ENCODE results near the gene CDK5R2.

The CDK5R2 gene

DNA sequence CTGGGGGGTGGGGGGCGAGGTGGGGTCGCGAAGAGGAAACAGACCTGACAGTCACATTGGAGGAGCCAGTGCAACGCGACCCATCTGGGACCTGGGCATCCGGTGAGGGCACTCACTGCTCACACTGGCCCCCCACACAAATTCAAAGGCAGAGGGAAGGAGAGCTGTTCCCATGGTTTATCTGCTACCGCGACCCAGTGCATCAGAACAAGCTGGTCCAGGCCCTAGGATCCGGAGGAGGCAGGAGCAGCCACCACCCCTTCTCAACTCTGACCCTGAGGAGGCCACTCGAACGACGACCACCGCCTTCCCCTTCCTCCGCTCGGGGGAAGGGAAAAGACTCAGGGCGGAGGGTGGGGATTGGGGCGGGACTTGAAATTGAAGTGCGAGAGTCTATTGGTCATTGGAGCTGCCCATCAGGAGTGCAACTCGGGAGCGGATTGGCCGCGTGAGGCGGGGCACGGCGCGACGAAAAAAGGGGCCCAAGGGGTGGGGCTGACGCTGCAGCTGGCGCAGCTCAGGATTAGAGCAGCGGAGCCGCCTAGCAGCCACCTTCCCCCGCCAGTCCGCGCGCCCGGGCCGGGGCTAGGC is at the start of gene CDK5R2:
Gene CDK5R2 (plus strand): TSS at position 526 of the 591 bp plus-strand sequence. CDS start 155 bp downstream, outside the sequence.
- in situ Hi-C loops (cut with MboI; ENCODE audit: low sequenced_read_pairs, unreplicated experiment), result no loop called here
- TF ChIP-seq, protein P1, sequence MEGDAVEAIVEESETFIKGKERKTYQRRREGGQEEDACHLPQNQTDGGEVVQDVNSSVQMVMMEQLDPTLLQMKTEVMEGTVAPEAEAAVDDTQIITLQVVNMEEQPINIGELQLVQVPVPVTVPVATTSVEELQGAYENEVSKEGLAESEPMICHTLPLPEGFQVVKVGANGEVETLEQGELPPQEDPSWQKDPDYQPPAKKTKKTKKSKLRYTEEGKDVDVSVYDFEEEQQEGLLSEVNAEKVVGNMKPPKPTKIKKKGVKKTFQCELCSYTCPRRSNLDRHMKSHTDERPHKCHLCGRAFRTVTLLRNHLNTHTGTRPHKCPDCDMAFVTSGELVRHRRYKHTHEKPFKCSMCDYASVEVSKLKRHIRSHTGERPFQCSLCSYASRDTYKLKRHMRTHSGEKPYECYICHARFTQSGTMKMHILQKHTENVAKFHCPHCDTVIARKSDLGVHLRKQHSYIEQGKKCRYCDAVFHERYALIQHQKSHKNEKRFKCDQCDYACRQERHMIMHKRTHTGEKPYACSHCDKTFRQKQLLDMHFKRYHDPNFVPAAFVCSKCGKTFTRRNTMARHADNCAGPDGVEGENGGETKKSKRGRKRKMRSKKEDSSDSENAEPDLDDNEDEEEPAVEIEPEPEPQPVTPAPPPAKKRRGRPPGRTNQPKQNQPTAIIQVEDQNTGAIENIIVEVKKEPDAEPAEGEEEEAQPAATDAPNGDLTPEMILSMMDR (IDR thresholded peaks at IDR 0.05; ENCODE audit: borderline replicate concordance, control extremely low read depth, extremely low read depth, insufficient read depth, missing control alignments), result no peak
- peak; percentile 100 for DNase-seq (ENCODE audit: low spot score)

DNA sequence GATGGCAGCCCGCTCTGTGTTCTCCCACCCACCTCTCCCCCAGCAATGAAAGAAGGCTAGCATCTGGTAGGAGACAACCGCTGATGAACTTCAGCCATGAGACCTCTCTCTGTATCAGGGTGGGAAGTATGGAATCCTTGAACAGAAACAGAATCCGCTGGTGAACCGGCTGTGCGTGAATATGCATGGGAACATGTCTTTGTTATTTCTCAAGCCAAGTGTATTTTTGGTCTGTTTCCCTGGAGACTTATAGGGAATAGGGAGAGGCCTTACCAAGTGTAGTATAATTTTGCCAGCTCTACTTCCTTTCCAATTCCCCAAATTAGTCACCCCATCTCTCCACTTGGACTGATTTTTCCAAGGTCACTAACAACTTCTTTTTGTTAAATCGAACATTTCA is 48.7 kb upstream of the CDK5R2 start:
- DNase-seq (ENCODE audit: low spot score), result no peak
- in situ Hi-C loops (cut with MboI; ENCODE audit: low sequenced_read_pairs, unreplicated experiment), result no loop called here
- TF ChIP-seq, protein P1 (IDR thresholded peaks at IDR 0.05; ENCODE audit: borderline replicate concordance, control extremely low read depth, extremely low read depth, insufficient read depth, missing control alignments), result no peak

DNA sequence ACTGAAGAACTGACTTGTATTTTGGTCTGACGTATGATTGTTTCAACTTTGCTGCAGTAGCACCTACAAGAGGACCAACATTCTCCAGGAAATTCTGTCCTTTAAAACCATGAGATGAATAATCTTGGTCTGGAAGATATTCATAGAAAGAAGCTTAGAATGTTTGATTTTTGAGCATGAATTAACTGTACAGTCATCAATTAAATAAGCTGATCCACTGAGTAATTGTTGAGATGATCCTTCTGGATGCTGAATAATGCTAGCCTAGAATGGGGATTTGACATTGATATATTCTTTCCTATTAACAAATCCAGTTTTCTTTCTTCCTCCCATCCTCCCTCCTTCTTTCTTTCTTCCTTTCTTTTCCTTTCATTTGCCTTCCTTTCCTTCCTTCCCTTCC is 39.0 kb upstream of the CDK5R2 start:
- DNase-seq (ENCODE audit: low spot score), result no peak
- TF ChIP-seq, protein P1 (IDR thresholded peaks at IDR 0.05; ENCODE audit: borderline replicate concordance, control extremely low read depth, extremely low read depth, insufficient read depth, missing control alignments), result no peak
- in situ Hi-C loops (cut with MboI; ENCODE audit: low sequenced_read_pairs, unreplicated experiment), result no loop called here

DNA sequence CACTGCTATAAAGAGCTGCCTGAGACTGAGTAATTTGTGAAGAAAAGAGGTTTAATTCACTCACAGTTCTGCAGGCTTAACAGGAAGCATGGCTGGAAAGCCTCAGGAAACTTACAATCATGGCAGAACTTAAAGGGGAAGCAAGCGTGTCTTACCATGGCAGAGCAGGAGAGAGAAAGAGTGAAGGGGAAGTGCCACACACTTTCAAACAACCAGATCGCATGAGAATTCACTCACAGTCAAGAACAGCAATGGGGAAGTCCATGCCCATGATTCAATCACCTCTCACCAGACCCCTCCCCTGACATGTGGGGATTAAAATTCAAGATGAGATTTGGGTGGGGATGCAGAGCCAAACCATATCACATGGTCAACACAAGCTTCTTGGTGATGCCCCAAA is 34.7 kb upstream of the CDK5R2 start:
- in situ Hi-C loops (cut with MboI; ENCODE audit: low sequenced_read_pairs, unreplicated experiment), result no loop called here
- no peak for DNase-seq (ENCODE audit: low spot score)
- TF ChIP-seq, protein P1 (IDR thresholded peaks at IDR 0.05; ENCODE audit: borderline replicate concordance, control extremely low read depth, extremely low read depth, insufficient read depth, missing control alignments), result no peak

DNA sequence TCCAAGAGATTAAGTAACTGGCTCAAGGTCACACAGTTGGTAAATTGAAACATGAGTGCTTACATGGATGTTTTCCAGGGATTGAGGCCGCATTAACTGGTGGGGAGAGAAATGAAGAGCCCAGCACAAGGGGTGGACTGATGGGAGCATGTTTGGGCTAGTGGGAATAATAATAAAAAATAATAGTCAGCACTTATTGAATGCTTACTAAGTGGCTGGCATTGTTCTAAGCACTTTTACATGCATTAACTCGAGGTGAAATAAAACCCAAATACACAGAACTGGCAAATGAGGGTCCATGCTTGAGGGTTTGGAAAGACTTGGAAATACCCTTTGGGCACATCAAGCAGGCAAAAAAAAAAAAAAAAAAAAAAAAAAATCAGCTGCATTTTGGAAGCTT is 34.0 kb upstream of the CDK5R2 start:
- no peak for DNase-seq (ENCODE audit: low spot score)
- TF ChIP-seq, protein P1 (IDR thresholded peaks at IDR 0.05; ENCODE audit: borderline replicate concordance, control extremely low read depth, extremely low read depth, insufficient read depth, missing control alignments), result no peak
- in situ Hi-C loops (cut with MboI; ENCODE audit: low sequenced_read_pairs, unreplicated experiment), result no loop called here

DNA sequence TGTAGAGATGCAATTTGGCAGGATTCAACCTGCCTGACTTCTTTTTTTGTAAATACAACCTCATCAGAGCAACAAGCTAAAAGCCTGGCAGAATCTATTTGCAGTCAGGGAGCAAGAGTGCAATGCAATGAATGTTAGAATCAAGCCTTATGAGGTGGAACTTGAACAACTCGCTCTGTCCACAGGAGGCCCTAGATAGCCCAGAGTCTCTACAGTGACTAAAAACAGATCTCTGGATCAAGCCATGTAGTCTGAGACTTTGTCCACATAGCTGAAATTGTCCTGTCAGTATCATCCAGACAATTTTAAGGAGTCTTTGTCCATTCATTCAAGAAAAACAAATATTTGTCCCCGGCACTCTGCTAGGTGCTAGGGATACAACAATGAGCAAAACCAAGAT is 32.0 kb upstream of the CDK5R2 start:
- no peak for DNase-seq (ENCODE audit: low spot score)
- TF ChIP-seq, protein P1 (IDR thresholded peaks at IDR 0.05; ENCODE audit: borderline replicate concordance, control extremely low read depth, extremely low read depth, insufficient read depth, missing control alignments), result no peak
- in situ Hi-C loops (cut with MboI; ENCODE audit: low sequenced_read_pairs, unreplicated experiment), result no loop called here

Data from GM13976 (cell line).